Inferior parietal cortex (tissue), 1 donor: ENCODE data around the gene PDZD2.
A peak's percentile ranks its signal among the peaks of the same experiment; 100 is the strongest.
"Not testable (repeated sequence)": the region's sequence is repeated elsewhere in the genome, so short reads cannot be mapped to it uniquely, and the experiment has no call there.

ENCODE experiments used
- DNase-seq: peaks from one replicate; pipeline ENCODE4 v3.0.0-alpha.2; 2016; ENCODE audit errors: extremely low spot score

PDZD2 gene

GRCh38 chr5:32076699-32077695 lies 438.1 kb downstream of the PDZD2 start:
- DNase-seq = peak; percentile 83

DNA sequence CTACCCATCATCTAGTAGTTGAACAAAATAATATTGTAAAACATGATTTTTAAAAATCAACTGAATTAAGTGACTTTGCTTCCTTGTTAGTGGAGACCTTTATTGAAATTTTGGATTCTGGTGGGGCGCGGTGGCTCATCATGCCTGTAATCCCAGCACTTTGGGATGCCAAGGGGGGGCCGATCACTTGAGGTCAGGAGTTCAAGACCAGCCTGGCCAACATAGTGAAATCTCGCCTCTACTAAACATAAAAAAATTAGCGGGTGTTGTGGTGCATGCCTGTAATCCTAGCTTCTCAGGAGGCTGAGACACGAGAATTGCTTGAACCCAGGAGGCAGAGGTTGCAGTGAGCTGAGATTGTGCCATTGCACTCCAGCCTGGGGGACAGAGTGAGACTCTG lies 439.9 kb downstream of the PDZD2 start:
- DNase-seq = not testable (repeated sequence)

DNA sequence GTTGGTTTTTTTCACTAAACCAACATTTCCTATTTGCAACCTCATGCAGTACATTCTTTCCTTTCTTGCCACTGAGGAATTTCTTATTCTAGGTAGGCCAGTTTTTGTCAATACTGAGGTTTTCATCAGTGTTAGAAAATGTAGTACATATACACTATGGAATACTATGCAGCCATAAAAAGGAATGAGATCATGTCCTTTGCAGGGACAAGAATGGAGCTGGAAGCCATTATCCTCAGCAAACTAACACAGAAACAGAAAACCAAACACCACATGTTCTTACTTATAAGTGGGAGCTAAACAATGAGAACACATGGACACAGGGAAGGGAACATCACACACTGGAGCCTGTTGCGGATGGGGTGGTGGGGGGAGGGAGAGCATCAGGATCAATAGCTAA lies 441.6 kb downstream of the PDZD2 start:
- not testable (repeated sequence) for DNase-seq

DNA sequence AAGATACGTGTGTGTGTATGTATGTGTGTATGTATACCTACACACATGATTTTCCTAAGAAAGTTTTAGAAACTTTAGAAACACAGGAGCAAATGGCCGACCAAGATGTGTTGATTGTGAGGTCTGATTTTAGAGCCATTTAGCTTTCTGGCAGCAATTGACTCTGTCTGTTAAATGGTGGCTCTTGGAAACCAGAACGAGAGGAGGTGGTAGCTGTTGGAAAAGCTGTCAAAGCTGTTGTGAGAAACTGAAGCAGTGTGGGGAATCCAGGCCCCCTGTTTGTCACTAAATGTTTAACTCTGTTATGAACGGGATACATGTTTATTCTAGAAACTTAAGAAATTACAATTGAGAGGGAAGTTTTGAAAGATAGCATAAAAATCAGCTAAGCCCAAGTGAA lies 443.8 kb downstream of the PDZD2 start:
- no peak for DNase-seq

- no peak for DNase-seq
Measured at GRCh38 chr5:32083981-32084430, 445.1 kb downstream of the PDZD2 start.

GRCh38 chr5:32087086-32088082 lies 448.5 kb downstream of the PDZD2 start:
- DNase-seq = no peak

DNA sequence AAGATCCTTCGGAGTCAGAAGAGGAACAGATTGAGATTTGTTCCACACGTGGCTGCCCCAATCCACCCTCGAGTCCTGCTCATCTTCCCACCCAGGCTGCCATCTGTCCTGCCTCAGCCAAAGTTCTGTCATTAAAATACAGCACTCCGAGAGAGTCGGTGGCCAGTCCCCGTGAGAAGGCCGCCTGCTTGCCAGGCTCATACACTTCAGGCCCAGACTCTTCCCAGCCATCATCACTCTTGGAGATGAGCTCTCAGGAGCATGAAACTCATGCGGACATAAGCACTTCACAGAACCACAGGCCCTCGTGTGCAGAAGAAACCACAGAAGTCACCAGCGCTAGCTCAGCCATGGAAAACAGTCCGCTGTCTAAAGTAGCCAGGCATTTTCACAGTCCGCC lies 449.3 kb downstream of the PDZD2 start:
- no peak for DNase-seq

DNA sequence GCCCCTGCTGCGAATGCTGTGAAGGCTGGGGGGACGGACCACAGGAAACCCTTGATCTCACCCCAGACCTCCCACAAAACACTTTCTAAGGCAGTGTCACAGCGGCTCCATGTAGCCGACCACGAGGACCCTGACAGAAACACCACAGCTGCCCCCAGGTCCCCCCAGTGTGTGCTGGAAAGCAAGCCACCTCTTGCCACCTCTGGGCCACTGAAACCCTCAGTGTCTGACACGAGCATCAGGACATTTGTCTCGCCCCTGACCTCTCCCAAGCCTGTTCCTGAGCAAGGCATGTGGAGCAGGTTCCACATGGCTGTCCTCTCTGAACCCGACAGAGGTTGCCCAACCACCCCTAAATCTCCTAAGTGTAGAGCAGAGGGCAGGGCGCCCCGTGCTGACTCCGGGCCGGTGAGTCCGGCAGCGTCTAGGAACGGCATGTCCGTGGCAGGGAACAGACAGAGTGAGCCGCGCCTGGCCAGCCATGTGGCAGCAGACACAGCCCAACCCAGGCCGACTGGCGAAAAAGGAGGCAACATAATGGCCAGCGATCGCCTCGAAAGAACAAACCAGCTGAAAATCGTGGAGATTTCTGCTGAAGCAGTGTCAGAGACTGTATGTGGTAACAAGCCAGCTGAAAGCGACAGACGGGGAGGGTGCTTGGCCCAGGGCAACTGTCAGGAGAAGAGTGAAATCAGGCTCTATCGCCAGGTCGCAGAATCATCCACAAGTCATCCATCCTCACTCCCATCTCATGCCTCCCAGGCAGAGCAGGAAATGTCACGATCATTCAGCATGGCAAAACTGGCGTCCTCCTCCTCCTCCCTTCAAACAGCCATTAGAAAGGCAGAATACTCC lies 450.4 kb downstream of the PDZD2 start:
- no peak for DNase-seq

GRCh38 chr5:32090026-32090754 lies 451.3 kb downstream of the PDZD2 start:
- DNase-seq = no peak

DNA sequence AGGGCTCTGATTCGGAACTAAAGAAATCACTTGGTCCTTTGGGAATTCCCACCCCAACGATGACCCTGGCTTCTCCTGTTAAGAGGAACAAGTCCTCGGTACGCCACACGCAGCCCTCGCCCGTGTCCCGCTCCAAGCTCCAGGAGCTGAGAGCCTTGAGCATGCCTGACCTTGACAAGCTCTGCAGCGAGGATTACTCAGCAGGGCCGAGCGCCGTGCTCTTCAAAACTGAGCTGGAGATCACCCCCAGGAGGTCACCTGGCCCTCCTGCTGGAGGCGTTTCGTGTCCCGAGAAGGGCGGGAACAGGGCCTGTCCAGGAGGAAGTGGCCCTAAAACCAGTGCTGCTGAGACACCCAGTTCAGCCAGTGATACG lies 451.8 kb downstream of the PDZD2 start:
- no peak for DNase-seq

- DNase-seq = peak; percentile 88
Measured at GRCh38 chr5:32092938-32093812, 454.2 kb downstream of the PDZD2 start.

- no peak for DNase-seq
Measured at GRCh38 chr5:32094691-32095090, 455.8 kb downstream of the PDZD2 start.

DNA sequence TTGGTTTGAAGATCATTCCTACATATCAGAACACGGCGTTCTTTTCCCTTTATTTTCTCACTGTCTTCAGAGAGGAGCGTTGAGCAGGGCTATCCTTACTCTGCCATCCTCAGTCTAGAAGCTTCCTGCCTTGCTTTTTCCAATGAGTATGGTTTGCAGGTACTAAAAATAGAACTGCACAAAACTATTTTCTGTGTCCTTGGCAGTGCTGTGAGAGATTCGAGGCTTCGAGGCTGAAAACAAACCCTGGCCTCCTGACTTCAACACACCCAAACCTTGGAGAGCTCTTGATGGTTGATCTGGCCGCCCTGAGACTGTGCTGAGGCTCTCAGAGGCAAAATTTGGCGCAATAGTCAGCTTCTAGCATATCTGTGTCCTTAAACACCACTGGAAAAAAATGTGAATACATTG lies 456.3 kb downstream of the PDZD2 start:
- DNase-seq = no peak

DNA sequence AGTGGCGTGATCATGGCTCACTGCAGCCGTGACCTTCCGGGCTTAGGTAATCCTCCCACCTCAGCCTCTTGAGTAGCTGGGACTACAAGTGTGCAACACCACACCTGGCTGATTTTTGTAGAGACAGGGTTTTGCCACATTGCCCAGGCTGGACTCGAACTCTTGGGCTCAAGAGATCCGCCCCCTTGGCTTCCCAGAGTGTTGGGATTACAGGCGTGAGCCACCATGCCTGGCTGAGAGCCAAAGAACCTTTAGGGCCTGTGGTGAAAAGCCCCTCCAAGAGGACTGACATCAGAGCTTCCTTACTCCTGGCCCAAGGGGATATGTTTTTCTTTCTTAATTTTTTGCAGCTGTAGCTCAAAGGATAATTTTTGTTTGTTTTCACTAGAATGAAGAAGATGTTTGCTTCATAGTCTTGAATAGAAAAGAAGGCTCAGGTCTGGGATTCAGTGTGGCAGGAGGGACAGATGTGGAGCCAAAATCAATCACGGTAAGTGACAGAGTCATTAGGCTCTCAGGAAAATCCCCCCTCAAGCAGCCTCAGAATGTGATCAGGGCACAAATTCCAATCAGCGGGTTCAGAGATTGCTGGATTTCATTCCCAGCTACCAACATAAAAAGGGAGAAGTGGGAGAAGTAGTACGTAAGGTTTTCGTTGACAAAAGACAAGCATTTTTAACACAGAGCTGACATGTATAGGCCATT lies 458.1 kb downstream of the PDZD2 start:
- DNase-seq = no peak

DNA sequence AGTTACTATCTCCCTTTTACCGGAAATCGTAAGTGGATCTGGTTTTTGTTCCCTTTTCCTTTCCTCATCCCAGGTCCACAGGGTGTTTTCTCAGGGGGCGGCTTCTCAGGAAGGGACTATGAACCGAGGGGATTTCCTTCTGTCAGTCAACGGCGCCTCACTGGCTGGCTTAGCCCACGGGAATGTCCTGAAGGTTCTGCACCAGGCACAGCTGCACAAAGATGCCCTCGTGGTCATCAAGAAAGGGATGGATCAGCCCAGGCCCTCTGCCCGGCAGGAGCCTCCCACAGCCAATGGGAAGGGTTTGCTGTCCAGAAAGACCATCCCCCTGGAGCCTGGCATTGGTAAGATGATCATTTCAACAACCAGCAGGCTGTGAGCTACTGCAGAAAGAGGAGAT lies 459.4 kb downstream of the PDZD2 start:
- DNase-seq = no peak

DNA sequence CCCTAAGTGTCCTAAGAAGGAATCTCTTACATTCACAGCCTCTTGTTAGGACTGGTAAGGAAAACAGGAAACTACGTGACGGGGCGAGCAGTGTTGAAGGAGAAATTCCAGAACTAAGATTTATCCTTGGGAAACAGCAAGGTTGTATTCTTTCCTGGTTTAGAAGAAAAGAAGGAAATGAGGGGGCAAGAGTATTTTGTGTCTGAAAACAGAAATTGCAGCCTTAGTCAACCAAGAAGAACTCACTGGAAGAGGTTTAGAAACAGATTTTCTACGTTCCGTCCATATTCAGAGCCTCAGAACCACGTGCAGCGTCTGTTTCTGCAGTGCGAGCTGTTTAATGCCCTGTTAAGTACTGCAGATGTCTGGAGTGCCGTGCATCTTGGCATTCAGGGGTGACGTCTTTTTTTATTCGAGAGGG lies 460.0 kb downstream of the PDZD2 start:
- DNase-seq = no peak

DNA sequence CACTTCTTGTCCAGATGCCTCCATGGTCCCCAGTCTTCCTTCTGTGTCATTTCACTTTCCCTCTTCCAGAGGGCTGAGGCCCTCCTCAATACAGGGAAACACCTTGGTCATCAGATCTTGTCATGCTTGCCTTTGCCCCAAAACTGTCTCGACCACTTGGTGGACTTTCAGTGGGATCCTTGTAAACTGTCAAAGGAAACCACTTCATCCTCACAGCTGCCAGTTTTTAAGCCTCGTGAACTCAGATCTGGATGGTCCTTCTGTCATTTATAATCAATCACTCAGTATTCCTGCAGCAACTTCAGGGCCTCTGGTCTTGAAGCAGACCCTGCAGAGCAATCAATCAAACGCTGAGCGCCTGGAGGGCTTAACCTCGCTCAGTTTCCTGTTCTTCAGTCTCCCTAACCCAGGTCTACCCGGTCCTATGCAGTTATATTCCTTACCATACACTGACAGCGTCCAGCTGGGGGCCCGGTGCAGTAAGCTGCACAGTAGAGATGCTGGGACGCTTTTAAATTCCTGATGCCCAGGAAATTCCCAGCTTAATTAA lies 460.6 kb downstream of the PDZD2 start:
- no peak for DNase-seq

- DNase-seq = peak; percentile 69
Measured at GRCh38 chr5:32100230-32100629, 461.3 kb downstream of the PDZD2 start.
